Mesothelial cell of epicardium (in vitro differentiated cells): Measurements from ENCODE around the gene PAPSS1. TPM values are rescaled to one million over a fixed set of nuclear protein-coding genes. Genes with fewer than 3 reads are reported as not detected.

Source experiments
- DNase-seq, 2 experiments: peaks; one replicate each; pipeline ENCODE4 v3.0.0; 2021; ENCODE audit warnings: low spot score in 2 of 2; ENCODE audit not compliant: unreplicated experiment in 2 of 2
- H3K27ac Mint-ChIP-seq: 2 replicates; pipeline ENCODE4 v1.8.0; 2021; ENCODE audit warnings: mixed read lengths
- H3K27me3 Mint-ChIP-seq: 2 replicates; pipeline ENCODE4 v1.8.0; 2021; ENCODE audit warnings: low read depth, mixed read lengths
- H3K36me3 Mint-ChIP-seq: 2 replicates; pipeline ENCODE4 v1.8.0; 2021; ENCODE audit warnings: mixed read lengths
- H3K4me1 Mint-ChIP-seq: 2 replicates; pipeline ENCODE4 v1.8.0; 2021; ENCODE audit warnings: mixed read lengths
- H3K4me3 Mint-ChIP-seq: 2 replicates; pipeline ENCODE4 v1.8.0; 2021; ENCODE audit warnings: mild to moderate bottlenecking, moderate library complexity, mixed read lengths
- H3K9me3 Mint-ChIP-seq: 2 replicates; pipeline ENCODE4 v1.8.0; 2021; ENCODE audit warnings: mixed read lengths
- total RNA-seq: library from RNA; stranded (reverse); gene quantifications from 3 replicates; pipeline ENCODE4 v1.2.1, GENCODE V29; 2021
- TF ChIP-seq, protein P1 (sequence below): fragments of 200-600 bp; sonication (generic); IDR thresholded peaks from one replicate; pipeline ENCODE4 v1.5.0; 2021; ENCODE audit warnings: antibody characterized with exemption; ENCODE audit not compliant: unreplicated experiment

The PAPSS1 gene
- total RNA-seq, 1 donor from 2014 or later = 76.1 TPM

DNA sequence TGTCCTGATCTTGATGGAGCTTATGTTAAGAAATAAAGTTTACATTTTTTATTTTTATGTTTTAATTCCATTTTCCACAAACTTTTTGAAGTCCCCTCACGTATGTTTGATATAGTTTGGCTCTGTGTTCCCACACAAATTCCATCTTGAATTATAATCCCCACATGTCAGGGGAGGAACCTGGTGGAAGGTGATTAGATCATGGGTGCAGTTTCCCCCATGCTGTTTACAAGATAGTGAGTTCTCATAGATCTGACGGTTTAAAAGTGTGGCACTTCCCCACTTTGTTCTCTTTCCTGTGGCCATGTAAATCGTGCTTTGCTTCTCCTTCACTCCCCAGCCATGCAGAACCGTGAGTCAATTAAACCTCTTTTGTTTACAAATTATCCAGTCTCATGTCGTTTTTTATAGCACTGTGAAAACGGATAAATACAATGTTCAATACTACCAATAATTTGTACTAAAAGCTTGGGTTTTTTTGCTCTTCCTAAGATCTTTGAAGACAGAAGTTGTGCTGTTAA, 89.8 kb downstream of the PAPSS1 start:
- Mint-ChIP-seq H3K27ac (no peak overlapping the region), H3K4me3 (no peak overlapping the region), H3K9me3 (peaks cover 8% of the 10 kb centered on the region), H3K4me1 (peaks cover 3% of the 10 kb centered on the region), H3K36me3 (peaks cover 31% of the 10 kb centered on the region), H3K27me3 (no peaks in the 10 kb centered on the region)
- TF ChIP-seq, protein P1, sequence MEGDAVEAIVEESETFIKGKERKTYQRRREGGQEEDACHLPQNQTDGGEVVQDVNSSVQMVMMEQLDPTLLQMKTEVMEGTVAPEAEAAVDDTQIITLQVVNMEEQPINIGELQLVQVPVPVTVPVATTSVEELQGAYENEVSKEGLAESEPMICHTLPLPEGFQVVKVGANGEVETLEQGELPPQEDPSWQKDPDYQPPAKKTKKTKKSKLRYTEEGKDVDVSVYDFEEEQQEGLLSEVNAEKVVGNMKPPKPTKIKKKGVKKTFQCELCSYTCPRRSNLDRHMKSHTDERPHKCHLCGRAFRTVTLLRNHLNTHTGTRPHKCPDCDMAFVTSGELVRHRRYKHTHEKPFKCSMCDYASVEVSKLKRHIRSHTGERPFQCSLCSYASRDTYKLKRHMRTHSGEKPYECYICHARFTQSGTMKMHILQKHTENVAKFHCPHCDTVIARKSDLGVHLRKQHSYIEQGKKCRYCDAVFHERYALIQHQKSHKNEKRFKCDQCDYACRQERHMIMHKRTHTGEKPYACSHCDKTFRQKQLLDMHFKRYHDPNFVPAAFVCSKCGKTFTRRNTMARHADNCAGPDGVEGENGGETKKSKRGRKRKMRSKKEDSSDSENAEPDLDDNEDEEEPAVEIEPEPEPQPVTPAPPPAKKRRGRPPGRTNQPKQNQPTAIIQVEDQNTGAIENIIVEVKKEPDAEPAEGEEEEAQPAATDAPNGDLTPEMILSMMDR = no peak
- DNase-seq = no peak

DNA sequence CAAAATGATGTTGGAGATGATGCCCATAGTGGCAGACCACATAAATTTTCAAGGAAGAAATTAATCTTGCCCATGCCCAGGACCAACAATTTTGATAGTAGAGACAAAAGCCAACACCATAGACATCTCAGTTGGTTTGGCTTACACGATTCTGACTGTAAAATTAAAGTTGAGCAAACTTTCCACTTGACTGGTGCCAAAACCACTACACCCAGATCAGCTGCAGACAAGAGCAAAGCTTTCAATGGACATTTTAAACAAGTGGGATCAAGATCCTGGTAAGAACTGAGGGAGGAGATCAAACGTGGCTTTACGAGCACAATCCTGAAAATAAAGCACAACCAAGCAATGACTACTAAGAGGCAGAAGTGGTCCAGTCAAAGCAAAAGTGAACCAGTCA, 90.7 kb downstream of the PAPSS1 start:
- TF ChIP-seq, protein P1 = no peak

DNA sequence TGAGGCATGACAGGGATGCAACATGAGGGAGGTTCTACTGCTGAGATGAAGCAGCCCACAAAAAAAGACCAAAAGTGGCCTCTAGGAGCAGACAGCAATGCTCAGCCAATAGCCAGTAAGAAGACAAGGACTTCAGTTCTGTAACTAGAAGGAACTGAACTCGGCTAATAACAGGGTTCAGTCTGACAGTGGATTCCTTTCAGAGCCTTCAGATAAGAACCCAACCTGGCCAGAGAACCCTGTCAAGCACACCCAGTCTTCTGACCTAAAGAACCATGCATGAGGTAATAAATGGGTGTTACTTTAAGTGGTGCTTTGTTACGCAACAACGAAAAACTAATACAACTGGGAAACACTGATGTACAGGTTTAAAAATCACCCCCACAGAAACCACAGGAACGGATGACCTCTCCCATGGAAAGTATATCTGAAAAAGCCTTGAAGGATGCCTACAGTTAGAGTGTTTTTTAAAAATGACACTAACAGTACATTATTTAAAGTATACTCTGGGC, 94.6 kb downstream of the PAPSS1 start:
- DNase-seq = no peak
- Mint-ChIP-seq H3K27ac (no peak overlapping the region), H3K4me1 (peaks cover 7% of the 10 kb centered on the region), H3K27me3 (no peaks in the 10 kb centered on the region), H3K4me3 (no peak overlapping the region), H3K9me3 (peaks cover 42% of the 10 kb centered on the region), H3K36me3 (peaks cover 56% of the 10 kb centered on the region)
- TF ChIP-seq, protein P1 = no peak

More for the DNA sequence above, 90.7 kb downstream of the PAPSS1 start:
- Mint-ChIP-seq H3K9me3 (peaks cover 15% of the 10 kb centered on the region), H3K27ac (no peak overlapping the region), H3K4me3 (no peak overlapping the region), H3K4me1 (peaks cover 3% of the 10 kb centered on the region), H3K36me3 (peaks cover 39% of the 10 kb centered on the region), H3K27me3 (no peaks in the 10 kb centered on the region)
- DNase-seq = no peak

DNA sequence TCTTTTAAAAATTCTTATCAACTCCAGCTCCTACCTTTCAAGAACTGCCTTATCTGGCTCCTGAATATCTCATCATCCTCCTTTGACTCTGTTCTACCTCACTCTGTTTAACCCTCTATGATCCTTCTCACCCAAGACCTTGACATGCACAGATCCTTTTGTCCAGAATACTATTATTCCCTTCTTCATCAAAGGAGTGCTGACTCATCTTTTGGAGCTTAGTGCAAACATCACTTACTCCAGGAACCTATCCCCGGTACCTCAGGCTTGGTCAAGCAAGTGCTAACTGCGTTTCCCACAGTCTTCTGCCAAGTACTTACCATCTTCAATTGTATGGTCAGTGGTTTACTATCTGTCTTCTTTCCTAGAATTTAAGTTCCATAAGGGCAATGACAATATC, 96.0 kb downstream of the PAPSS1 start:
- TF ChIP-seq, protein P1 = no peak
- no peaks in the 10 kb centered on the region for H3K27me3 Mint-ChIP-seq
- no peak overlapping the region for H3K27ac Mint-ChIP-seq
- H3K4me3 Mint-ChIP-seq = no peak overlapping the region
- DNase-seq = no peak
- peaks cover 47% of the 10 kb centered on the region for H3K36me3 Mint-ChIP-seq
- peaks cover 14% of the 10 kb centered on the region for H3K4me1 Mint-ChIP-seq
- H3K9me3 Mint-ChIP-seq = peaks cover 42% of the 10 kb centered on the region

DNA sequence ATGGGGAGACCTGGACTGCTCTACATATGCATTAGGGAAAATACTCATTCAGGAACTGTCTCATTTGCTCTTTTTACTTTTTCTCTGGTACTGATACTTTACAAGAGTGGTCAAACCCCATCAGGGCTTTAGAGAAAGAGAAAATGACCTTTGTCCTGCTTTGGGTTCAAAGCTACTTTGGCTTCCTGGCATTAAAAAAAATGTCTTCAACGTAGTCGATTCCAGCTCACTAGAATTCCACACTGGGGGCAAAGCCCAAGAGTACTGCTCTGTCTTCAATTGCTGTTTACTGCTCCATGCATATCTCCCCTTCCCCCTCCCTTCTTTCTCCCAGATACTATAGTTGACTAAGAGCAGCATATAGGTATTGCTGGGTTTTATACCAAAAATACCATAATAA, 98.0 kb downstream of the PAPSS1 start:
- Mint-ChIP-seq H3K4me1 (peaks cover 27% of the 10 kb centered on the region), H3K4me3 (no peak overlapping the region), H3K9me3 (peaks cover 49% of the 10 kb centered on the region), H3K27me3 (no peaks in the 10 kb centered on the region), H3K36me3 (peaks cover 47% of the 10 kb centered on the region), H3K27ac (no peak overlapping the region)
- TF ChIP-seq, protein P1 = no peak
- DNase-seq = no peak
